Gastroesophageal sphincter (tissue), 3 donors: ENCODE measurements around the gene RAMP1.

ENCODE experiments used
- EP300 ChIP-seq: sonication (generic); formaldehyde crosslinking; IDR thresholded peaks from one replicate; pipeline ENCODE4 v1.6.1; 2017; ENCODE audit warnings: antibody characterized with exemption, mild to moderate bottlenecking
- POLR2A ChIP-seq, 2 donors: fragments of 450-650 bp; IDR thresholded peaks; one replicate each; pipeline ENCODE4 v1.6.1; 2017; ENCODE audit warnings: antibody characterized with exemption in 2 of 2, mild to moderate bottlenecking in 2 of 2, moderate library complexity in 1 of 2
- POLR2AphosphoS5 ChIP-seq: sonication (generic); formaldehyde crosslinking; IDR thresholded peaks from one replicate; pipeline ENCODE4 v1.6.1; 2017; ENCODE audit warnings: antibody characterized with exemption
- TF ChIP-seq, protein P1 (sequence below), 4 experiments: fragments of 200-600 bp in 2 of 4; fragments of 450-650 bp in 2 of 4; sonication (generic) in 1 of 4; IDR thresholded peaks; one replicate each; pipeline ENCODE4 v1.5.1; 2017 to 2019; ENCODE audit warnings: antibody characterized with exemption in 4 of 4, mild to moderate bottlenecking in 2 of 4, moderate library complexity in 2 of 4

DNA sequence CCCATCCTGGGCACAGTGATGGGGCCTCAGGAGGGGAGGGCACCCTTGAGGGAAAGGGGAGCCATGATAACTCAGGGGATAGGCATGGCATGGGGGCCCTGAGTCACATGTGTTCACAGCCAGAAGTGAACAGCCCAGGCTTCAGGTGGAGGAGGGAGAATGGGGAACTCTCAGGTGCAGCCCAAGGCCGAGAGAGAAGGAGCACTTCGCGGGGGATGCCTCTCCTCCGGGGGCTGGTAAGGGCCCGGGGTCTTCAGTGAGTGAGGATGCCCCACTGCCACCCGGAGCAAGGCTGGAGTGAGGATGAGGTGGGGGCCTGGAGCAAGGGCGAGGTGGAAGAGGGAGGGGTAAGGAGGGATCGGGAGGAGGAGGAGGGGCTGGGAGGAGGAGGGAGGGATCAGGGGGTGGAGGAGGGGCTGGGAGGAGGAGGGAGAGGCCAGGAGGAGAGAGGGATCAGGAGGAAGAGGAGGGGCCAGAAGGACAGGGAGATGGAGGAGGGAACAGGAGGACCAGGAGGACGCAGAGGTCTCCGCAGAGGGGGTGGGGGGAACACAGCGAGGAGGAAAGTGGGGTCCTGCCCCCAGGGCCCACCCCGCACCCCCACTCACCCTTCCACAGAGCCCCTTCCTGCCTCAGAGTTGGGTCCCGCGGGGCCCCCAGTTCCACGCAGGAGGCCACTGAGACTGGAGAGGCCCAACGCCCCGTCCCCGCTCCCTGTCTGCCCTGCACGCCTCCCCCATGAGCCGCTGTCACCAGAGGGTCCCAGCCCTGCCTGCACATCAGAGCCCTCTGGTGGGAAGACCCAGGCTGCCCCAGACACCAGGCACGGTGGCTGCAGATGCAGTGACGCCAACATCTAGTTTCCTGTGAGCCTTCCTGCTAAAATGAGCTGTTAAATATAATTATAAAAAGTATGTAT, 42.8 kb downstream of the RAMP1 start:
- TF ChIP-seq, protein P1, sequence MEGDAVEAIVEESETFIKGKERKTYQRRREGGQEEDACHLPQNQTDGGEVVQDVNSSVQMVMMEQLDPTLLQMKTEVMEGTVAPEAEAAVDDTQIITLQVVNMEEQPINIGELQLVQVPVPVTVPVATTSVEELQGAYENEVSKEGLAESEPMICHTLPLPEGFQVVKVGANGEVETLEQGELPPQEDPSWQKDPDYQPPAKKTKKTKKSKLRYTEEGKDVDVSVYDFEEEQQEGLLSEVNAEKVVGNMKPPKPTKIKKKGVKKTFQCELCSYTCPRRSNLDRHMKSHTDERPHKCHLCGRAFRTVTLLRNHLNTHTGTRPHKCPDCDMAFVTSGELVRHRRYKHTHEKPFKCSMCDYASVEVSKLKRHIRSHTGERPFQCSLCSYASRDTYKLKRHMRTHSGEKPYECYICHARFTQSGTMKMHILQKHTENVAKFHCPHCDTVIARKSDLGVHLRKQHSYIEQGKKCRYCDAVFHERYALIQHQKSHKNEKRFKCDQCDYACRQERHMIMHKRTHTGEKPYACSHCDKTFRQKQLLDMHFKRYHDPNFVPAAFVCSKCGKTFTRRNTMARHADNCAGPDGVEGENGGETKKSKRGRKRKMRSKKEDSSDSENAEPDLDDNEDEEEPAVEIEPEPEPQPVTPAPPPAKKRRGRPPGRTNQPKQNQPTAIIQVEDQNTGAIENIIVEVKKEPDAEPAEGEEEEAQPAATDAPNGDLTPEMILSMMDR (IDR thresholded peaks at IDR 0.05): no peak
- TF ChIP-seq POLR2A (IDR thresholded peaks at IDR 0.05) (no peak), POLR2AphosphoS5 (no peak), EP300 (no peak)
